ENCODE measurements around the gene LMF1. TPM values are rescaled to one million over a fixed set of nuclear protein-coding genes. Genes with fewer than 3 reads are reported as not detected.

The LMF1 gene
- total RNA-seq, 6 experiments from 2014 or later, result 10.9 to 20.0 (median 13.8) TPM

- no peak for TF ChIP-seq CTCF (IDR thresholded peaks at IDR 0.05)
- no peak for TF ChIP-seq POLR2A (IDR thresholded peaks at IDR 0.05)
- no peaks in the 10 kb centered on the region for H3K27me3 ChIP-seq
- H3K27ac ChIP-seq, result no peak overlapping the region
- H3K9me3 ChIP-seq, result no peaks in the 10 kb centered on the region
- H3K36me3 ChIP-seq, result no peaks in the 10 kb centered on the region
- 79% methylated on average over 5 of the region's 19 CpGs for WGBS (ENCODE audit: insufficient coverage, low coverage, low lambda C conversion rate, missing lambda C conversion rate)
- DNase-seq, result no peak
- no peak overlapping the region for H3K4me3 ChIP-seq
- no peak for ATAC-seq
- H3K4me1 ChIP-seq, result no peaks in the 10 kb centered on the region
- intact Hi-C loops (cut with DNase I), result no loop called here
Observed at GRCh38 chr16:1012135-1012534, 41.4 kb upstream of the LMF1 start.

GRCh38 chr16:1011316-1012082 is 40.7 kb upstream of the LMF1 start:
- intact Hi-C loops (cut with DNase I), result no loop called here
- H3K27ac ChIP-seq, result no peak overlapping the region
- no peak overlapping the region for H3K4me3 ChIP-seq
- H3K36me3 ChIP-seq, result no peaks in the 10 kb centered on the region
- TF ChIP-seq POLR2A (IDR thresholded peaks at IDR 0.05) (no peak), CTCF (IDR thresholded peaks at IDR 0.05) (no peak)
- H3K9me3 ChIP-seq, result no peaks in the 10 kb centered on the region
- DNase-seq (no peak), ATAC-seq (no peak)
- H3K27me3 ChIP-seq, result no peaks in the 10 kb centered on the region
- no peaks in the 10 kb centered on the region for H3K4me1 ChIP-seq
- WGBS (ENCODE audit: insufficient coverage, low coverage, low lambda C conversion rate, missing lambda C conversion rate), result 77% methylated on average over 13 of the region's 37 CpGs

- Histone ChIP-seq H3K4me1 (no peaks in the 10 kb centered on the region), H3K9me3 (no peaks in the 10 kb centered on the region), H3K36me3 (no peaks in the 10 kb centered on the region), H3K4me3 (no peak overlapping the region), H3K27ac (no peak overlapping the region), H3K27me3 (no peaks in the 10 kb centered on the region)
- DNase-seq, result no peak
- no peak for TF ChIP-seq CTCF (IDR thresholded peaks at IDR 0.05)
- 50% methylated on average over 6 of the region's 16 CpGs for WGBS (ENCODE audit: insufficient coverage, low coverage, low lambda C conversion rate, missing lambda C conversion rate)
- intact Hi-C loops (cut with DNase I), result no loop called here
- no peak for ATAC-seq
Observed at GRCh38 chr16:1010815-1011214, 40.0 kb upstream of the LMF1 start.

GRCh38 chr16:1010251-1010650 is 39.5 kb upstream of the LMF1 start:
- no peak for DNase-seq
- intact Hi-C loops (cut with DNase I), result no loop called here
- Histone ChIP-seq H3K4me3 (no peak overlapping the region), H3K9me3 (no peaks in the 10 kb centered on the region), H3K27ac (no peak overlapping the region), H3K27me3 (no peaks in the 10 kb centered on the region), H3K36me3 (no peaks in the 10 kb centered on the region), H3K4me1 (no peaks in the 10 kb centered on the region)
- TF ChIP-seq POLR2A (IDR thresholded peaks at IDR 0.05) (no peak), CTCF (IDR thresholded peaks at IDR 0.05) (no peak)
- no peak for ATAC-seq
- 48% methylated on average over 9 of the region's 20 CpGs for WGBS (ENCODE audit: insufficient coverage, low coverage, low lambda C conversion rate, missing lambda C conversion rate)
